NCI-H2196 (cell line): ENCODE results near the gene ATPAF1.
"Not testable (repeated sequence)": the region's sequence is repeated elsewhere in the genome, so short reads cannot be mapped to it uniquely, and the experiment has no call there.

Experiments
- DNase-seq: peaks from one replicate; lab custom pipeline; 2025; ENCODE audit not compliant: unreplicated experiment; lab: John Stamatoyannopoulos, UW

Gene ATPAF1, protein sequence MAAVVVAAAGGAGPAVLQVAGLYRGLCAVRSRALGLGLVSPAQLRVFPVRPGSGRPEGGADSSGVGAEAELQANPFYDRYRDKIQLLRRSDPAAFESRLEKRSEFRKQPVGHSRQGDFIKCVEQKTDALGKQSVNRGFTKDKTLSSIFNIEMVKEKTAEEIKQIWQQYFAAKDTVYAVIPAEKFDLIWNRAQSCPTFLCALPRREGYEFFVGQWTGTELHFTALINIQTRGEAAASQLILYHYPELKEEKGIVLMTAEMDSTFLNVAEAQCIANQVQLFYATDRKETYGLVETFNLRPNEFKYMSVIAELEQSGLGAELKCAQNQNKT

DNA sequence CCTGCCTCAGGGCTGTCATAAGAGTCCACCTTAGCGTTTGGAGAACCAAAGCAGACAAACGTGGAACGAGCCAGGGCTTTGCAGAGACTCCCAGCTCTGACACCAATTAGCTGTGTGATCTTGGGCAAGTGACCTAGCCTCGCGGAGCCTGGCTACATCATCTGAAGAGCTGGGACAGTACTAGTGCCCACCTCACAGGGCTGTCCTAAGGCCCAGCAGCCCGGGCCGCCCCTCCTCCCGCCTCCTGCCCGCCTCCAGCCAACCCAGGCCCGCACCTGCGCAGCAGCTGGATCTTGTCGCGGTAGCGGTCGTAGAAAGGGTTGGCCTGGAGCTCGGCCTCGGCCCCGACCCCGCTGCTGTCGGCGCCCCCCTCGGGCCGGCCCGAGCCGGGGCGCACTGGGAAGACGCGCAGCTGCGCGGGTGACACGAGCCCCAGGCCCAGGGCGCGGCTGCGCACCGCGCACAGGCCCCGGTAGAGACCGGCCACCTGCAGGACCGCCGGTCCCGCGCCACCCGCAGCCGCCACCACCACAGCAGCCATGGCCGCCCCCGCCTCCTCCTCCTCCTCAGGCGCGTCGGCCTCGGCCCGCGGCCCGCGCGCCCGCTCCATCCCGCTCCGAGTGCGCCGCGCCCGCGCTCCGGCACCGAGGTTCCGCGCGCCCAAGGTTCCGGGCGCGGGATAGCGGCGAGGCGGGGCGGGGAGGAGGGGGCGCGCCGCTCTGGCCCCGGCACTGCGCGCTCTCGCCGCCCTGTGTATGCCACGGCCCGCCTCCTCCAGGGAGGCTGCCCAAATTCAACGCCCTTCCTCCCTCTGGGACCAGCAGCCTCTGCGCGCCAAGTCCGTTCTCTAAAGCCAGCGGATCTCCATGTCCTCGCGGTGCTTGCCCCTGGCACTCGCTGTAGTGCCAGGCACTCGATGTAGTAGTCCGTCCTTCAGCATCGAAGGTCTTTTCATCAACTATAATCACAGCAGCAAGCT lies at the start of gene ATPAF1:
ATPAF1 (minus strand) TSS at position 583 of the 979 bp plus-strand sequence; CDS start at position 541, 42 bp downstream.
- peak; percentile 83 for DNase-seq

DNA sequence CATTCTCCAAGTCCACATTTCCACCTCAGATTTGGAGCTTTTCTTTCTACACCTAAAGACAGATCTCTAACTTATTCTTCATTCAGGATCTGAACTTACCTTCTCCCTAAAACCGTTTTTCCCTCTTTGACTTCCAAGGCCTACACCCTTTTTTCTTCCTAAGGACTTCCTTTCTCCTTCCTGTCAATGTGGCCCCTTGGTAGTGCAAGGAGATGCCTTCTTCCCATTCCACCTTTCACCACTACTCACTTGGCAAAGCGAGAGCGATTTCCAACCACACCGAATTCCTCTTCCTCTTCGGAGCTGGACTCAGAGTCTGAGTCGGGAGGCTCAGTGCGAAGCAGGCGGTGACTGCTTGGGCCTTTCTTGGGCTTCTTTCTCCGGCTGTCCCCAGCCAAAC lies 49.5 kb upstream of the ATPAF1 start:
- DNase-seq = no peak

DNA sequence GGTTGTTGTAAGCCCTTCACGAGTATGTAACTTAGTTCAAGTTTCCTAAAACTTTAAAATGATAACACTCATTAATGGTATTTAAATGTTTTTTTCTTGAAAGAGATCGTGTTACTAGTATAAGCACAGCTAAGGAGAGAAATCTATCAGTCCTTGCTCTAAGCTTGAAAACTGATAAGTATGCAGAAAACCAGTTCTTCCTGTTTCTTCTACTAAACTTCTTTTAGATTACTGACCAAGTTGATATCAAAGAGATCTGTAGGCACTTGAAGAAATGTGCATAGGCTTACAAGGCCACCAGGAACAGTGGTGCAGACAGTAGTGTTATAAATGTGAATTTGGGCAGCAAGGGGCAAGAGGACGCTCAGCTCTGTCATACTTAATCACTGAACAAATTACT lies 46.8 kb upstream of the ATPAF1 start:
- DNase-seq = no peak

DNA sequence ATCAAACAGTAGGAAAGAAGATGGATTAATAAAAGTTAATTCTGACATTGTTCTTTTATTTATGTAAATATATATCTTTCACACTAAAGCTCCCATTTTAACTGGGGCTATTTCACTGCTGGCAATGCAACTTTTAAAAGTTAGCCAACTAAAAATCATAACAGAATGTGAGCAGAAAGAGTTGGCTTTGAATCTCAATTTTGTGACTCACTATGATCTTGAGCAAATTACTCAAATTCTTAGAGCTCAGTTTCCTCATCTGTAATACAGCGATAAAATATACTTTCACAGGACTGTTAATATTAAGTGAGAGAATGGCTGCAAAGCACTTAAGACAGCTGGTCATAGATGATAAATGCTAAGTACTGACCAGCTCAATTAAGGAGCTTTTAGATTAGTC lies 40.0 kb upstream of the ATPAF1 start:
- DNase-seq = no peak

DNA sequence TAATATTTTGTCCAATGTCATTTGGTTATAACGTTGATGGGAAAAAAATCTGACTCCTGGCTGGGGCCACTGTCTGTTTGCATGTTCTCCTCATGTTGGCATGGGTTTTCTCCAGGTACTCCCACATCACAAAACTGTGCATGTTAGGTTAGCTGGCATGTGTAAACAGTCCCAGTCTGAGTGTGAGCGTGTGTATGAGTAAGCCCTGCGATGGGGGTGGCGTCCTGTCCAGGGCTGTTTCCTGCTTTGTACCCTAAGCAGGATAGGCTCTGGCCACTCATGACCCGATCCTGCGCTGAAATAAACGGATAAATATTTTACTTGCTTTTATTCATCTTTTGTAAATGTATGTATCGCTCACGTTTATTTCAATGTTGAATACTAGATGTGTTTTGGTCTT lies 37.2 kb upstream of the ATPAF1 start:
- no peak for DNase-seq

DNA sequence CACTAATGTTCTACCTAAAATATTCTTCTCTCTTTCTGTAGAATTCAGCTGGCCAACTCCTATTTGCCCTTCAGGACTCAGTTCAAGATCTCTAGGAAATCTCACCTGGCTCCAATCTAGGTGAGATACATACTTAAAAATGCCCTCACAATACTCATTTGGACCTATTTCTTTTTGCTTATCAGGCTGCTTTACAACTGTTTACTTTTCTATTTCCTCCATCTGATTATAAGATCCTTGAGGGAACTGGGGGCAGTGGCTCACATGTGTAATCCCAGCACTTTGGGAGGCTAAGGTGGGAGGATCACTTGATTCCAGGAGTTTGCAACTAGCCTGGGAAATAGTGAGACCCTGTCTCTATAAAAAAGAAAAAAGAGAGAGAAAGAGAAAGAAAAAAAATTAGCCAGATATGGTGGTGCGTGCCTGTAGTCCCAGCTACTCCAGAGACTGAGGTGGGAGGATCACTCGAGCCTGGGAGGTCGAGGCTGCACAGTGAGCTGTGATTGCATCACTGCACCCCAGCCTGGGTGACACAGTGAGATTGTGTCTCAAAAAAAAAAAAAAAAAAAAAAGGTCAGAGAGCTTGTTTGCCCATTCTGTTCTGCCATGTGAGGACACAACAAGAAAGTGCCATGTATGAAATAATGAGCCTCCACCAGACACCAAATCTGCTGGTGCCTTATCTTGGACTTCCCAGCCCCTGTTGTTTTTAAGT lies 35.9 kb upstream of the ATPAF1 start:
- DNase-seq = no peak

DNA sequence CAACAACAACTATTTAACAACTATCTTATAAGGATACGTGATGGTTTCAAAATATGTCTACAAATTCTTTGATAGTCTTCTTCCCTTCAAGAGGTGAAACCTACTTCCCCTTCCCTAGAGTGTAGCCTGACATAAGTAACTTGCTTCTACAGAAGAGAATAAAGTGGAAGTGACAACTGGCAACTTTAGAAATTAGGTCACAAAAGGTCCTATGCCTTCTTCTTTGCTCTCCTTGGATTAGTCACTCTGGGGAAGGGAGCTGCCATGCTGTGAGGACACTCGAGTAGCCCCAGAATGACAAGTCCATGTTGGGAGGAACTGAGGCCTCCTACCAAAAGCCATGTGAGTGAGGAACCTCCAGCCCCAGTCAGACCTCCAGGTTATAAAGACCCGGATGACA lies 31.5 kb upstream of the ATPAF1 start:
- DNase-seq = no peak

DNA sequence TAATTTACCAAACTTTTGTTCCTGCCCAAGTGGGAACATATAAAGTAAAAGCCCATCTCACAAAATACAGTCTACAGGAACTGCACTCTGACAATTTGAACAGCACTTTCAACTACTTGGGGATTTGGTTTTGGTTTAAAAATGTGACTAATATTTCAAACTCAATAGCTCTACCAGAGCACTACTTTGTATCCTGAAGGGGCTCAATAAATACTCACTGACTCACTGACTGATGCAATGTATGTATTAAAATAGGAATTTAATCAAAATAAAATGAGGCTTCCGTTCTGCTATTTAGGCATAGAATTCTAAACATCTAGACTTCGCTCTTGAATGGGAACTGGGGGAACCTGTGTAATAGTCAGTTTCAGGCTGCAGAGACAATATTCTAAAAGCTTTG lies 28.9 kb upstream of the ATPAF1 start:
- DNase-seq = no peak

DNA sequence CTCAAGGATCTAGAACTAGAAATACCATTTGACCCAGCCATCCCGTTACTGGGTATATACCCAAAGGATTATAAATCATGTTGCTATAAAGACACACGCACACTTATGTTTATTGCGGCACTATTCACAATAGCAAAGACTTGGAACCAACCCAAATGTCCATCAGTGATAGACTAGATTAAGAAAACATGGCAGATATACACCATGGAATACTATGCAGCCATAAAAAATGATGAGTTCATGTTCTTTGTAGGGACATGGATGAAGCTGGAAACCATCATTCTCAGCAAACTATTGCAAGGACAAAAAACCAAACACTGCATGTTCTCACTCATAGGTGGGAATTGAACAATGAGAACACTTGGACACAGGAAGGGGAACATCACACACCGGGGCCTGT lies 26.5 kb upstream of the ATPAF1 start:
- not testable (repeated sequence) for DNase-seq

DNA sequence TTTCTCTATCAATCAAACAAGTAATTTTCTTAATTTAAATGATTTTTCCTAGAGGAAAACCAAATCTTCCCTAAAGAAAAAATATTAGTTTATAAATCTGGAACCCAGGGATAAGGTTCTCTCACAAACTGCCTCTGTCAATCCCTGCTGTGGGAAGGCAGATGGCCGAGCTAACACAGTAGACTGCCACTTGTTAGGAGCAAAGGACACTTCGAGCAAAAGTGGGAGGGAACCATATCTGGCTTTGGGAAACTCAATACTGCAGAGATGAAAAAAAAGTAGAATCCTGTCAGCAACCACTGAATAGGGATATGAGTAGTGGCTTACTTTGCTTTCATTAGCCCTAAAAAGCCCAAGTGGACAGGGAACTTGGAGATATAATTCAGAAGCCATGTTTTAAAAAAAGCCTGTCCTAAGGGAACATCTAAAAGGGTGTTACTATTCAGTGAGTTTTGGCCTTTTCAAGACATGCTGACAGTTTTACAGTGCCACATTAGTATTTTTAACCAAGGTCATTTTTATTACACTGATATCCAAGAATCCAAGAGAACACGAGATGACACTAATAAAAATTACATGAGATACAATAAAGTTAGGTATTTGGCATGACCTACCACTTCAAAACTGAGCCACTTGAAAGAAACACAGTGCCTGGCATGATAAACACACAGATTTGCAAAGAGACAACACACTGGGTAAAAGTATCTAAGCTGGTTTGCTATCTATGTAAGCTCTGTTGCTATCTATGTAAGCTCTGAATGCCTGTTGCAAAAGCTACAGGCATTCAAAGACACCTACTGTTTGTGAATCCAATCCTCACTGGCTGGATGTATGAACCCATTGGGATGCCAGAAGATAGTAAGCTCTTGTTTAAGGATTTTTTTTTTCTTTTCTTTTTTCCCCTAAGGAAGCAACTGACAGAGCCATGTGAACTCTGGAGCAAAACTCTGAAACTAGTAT lies 24.9 kb upstream of the ATPAF1 start:
- DNase-seq = no peak

DNA sequence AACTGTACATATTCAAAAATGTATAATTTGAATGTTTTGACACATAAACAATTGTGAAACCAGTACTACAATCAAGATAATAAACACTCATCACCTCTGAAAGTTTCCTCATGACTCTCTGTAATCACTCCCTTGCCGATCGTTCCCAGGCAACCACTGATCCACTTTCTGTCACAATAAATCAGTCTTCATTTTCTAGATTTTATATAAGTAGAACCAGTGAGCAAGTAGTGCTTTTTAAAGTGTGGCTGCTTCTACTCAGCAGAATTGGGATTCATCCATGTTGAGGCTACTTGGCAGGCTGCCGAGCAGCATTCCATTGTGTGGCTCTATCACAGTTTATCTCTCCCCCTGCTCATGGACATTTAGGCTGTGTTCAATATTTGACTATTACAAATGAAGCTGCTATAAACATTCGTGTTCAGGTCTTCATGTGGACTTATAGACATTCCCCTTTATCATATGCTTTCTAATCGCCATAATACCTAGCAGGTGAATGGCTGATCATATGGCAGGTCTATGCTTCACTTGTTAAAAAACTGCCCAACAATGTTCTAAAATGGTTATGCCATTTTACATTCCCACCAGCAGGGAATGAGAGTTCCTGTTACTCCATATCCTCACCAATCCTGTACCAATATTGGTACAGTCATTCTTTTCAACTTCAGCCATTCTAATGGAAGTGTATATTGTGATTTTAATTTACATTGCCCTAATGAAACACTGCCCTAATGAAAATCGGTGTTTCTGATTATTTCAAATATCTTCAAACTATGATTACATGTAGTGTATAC lies 24.0 kb upstream of the ATPAF1 start:
- DNase-seq = no peak

DNA sequence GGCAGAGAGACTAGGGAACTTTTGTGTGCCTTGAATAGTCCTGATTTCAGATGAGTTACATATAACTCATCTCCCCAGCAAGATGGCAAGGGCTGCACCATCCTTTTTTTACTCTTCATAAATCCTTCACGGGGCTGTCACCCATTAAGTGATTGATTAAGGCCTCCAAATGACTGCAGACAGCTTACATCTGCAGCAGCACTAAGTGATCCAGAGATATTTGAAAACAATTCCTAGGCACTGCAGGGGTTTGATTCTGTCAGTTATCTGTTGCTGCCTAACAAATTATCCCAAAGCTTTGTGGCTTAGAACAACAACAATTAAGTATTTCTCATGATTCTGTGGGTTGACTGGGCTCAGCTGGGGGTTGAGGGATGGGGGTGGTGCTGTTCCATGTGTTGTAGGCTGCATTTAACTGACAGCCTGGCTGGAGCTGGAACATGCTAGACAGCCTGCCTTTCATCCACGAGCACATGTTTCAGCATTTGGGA lies 22.8 kb upstream of the ATPAF1 start:
- DNase-seq = no peak

DNA sequence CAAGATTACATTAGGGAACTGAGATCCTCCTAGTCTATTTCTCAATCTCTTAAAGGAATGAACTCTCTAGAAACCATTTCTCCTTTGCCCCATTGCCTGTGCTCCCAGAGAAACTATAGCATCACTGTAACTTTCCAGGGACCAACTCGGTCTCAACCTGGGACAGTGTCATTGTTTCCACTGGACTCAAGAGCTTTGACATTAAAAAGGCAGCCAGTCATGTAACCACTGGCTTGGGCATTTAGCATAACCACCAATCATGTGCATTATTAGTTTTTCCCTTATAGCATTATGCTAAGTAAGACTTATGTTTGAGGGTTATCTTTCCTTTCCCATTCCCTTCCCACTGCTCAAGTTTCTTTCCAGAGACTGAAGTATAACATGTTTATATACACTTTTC lies 21.7 kb upstream of the ATPAF1 start:
- DNase-seq = no peak

DNA sequence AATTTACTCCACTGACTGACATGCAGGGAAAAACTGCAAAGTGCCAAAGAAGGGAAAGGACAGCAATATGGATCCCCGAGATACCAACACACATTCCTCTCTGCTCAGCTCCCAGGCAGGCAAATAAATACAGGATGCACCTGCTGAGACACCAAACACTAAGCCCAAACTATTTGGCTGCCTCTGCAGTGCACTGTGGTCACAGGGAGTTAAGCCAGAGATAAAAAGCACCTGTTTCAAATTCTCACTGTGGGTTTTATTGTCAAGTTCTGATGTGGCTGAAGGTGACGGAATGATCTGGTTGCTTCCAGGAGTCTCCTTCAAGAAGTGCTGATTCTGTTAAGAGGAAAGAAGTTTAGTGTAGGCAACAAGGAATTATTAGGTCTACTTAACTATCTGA lies 21.2 kb upstream of the ATPAF1 start:
- DNase-seq = peak; percentile 13

DNA sequence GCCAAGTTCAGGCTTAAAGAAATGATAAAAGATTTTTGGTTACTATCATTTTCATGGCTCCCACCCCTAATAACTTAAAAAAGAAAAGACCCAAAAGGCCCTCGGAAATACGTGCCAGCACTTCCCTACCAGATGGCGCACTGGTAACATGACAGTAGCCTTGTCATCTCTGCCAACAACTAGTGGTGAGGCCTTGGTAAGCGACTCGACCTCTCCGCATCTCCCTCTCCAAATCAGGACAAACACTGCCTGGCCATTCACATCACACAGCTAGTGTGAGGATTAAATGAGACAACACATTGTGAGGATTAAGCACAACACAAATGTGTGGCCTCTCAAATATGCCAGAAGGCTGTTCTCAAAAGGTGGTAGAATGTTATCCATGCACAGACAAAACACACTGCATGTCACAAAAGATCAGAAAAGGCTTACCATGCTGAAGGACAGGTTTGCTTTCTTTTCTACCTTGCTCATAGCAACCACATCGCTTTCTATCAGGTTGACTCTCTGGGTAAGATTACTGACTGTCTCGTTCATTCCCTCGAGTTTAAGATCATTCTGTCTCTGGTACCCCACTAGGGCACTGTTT lies 19.9 kb upstream of the ATPAF1 start:
- no peak for DNase-seq

DNA sequence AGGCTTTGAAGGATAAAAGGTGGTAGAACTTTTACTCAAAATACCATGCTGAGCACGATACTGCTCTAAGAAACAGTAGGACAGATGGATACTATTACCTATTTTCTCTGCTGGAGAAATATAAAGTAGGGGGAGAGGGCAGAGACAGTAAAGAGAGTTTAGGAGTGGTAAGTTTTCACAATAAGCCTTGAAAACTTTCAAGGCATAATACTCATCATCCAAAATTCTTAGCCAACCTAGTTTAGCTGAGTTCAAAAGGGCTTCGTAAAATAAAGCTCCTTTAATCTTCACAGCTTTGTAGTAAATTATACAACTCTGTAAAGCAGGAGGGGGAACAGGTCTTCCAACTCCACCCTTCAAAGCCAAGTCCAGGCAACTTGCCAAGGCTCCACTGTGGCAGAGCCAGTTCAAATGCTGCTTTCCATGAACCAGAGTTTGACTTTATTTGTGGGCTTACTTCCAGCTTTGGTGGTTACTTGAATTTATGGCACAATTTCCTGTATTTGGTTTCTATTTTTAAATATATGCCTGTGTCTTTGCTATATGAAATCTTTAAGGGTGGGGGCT lies 19.0 kb upstream of the ATPAF1 start:
- DNase-seq = peak; percentile 83

DNA sequence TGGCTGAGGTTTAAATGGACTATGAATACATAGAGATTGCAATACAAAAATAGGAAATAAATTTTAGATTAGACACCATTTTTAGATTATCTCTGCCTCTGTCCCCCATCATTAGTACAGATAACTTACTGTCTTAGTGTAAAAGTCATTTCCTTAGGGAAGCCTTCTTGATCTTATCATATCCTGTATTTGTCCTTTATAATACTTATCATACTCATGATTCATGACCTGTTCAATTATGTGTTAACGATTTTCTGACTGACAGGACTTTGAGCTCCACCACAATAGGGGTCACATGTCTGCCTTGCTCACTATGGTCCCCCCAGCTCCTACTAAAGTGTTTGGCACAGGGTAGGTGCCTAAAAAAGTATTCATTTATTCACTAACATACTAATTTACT lies 18.1 kb upstream of the ATPAF1 start:
- no peak for DNase-seq

DNA sequence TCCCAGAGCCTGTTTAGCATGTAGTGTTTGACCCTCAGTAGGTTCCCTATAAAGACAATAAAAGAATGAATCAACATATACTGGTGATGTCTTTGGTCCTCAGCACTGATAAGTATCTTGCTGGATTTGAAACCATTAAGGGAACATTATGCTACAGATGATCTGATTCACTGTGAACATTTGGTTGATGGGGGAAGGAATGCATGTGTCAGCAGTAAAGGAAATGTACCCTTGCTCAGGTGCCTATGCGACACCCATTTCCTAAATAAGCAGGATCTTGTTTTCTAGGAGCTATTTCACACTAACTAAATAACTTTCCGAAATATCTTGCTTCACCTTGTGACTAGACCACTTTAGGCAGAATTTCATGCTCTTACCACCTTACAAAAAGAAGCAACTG lies 16.5 kb upstream of the ATPAF1 start:
- no peak for DNase-seq

DNA sequence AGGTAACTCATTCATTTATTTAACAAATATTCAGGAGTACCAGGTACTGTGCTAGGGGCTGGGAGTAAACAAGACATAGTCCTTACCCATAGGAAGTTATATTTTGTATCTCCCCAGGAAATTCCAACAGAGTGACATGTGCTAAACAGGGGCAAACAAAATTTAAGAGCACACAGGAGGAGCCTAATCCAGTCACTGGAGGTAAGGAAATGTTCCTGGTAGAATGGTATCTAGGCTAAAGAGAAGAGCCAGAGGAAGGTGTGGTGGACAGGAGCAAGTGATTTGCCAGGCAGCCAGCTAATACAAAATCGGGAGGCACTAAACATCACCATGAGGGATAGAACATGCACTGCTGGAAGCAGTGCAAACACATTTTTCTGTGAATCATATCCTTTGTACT lies 13.9 kb upstream of the ATPAF1 start:
- DNase-seq = no peak
